GM21529 (cell line): ENCODE measurements around the gene UGCG.

Experiments
- ATAC-seq: cut with Tn5 transposase; IDR thresholded peaks from one replicate; pipeline ENCODE4 v1.9.1; 2021; ENCODE audit not compliant: unreplicated experiment

UGCG gene

DNA sequence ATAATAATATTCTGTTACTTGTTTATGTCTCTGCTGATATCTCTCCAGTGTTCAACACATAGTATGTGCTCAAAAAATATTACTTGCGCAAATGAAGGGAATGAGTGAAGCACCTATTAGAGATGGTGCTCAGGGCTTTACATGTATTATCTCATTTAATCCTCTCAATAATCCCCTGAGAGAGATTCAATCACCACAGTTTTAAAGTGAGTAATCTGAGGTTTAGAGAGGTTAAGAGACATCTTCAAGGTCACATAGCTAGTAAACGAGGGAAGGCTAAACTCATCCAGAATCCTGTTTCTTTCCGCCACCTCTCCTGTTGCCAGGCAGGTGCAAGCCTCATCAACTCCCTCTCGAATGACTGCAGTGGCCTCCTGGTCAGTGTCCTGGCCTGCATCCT is 82.0 kb downstream of the UGCG start:
- ATAC-seq, result no peak

DNA sequence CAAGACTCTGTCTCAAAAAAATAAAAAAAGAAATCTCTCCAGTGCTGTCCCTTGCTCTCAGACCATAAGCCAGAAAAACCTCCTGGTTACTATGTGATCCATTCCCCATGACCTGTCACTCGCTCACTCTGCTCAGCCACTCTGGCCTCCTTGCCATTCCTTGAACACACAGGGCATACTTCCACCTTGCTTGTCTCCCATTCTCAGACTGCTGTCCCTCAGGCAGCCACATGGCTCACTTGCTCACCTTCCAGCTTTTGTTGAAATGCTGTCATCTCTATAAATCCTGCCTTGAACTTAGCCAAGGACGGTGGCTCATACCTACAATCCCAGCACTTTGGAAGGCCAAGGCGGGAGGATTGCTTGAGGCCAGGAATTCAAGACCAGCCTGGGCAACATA is 82.9 kb downstream of the UGCG start:
- no peak for ATAC-seq

GRCh38 chr9:111980398-111980797 is 83.8 kb downstream of the UGCG start:
- no peak for ATAC-seq

DNA sequence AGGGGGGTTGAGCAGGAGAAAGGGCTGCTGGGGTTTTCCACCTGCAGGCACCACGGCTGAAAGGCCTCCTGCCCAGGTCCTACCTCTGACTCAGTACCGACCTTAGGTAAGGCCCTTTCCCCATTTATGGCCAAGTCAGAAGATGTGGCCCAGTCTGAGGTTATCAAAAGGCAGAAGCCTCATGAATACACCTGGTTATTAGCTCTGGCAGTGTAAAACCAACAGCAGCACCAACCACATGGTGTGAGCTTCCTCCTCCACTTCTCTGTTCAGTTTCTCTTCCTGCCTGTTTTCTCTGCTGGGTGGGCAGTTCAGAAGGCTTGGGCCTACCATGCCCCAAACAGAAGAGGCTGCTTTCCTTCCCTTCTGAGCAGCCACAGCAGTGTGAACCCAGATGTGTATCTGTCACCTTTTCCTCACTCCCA is 86.9 kb downstream of the UGCG start:
- ATAC-seq, result peak; percentile 59

DNA sequence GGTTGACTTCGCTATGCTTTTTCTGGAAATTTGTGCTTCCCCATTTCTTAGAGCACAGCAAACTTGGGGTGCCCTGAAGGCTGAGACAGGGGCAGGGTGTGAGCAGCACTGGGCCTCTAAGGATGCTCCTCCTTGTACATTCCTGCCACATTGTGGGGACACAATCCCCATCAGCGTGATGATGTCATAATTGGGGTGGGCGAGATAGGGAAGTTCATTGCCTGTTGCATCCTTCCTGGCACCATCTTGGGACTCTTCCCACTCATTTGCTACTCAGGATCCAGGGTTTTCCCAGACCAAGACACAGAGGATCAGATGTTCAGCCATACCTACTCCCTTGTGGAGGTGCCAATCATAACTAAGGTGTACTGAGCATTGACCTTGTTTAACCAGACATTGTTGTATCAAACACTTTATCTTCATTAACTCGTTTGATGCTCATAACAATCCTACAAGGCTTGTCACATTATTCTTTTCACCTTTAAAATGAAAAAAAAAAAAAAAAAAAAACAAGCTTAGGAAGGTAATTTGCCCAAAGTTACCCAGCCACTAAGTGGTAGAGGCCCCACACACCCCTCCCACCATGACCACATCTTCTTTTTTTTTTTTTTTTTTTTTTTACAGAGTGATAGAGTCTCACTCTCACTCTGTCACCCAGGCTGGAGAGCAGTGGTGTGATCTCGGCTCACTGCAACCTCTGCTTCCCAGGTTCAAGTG is 87.6 kb downstream of the UGCG start:
- ATAC-seq, result no peak
